Cardiac fibroblast (primary cell): Measurements from ENCODE around the gene TBC1D1.

Experiments used
- DNase-seq, 2 donors: peaks; one replicate each; pipeline versions ENCODE4 v3.0.0 to v3.0.0-alpha.2; 2010; ENCODE audit warnings: low read depth in 2 of 2
- H3K4me3 ChIP-seq, 2 donors: replicated peaks in 1 of 2; 1 replicate in 1 of 2; 2 replicates in 1 of 2; pipeline ENCODE4 v1.5.1; 2011; ENCODE audit warnings: low read depth in 2 of 2, low read length in 2 of 2, mild to moderate bottlenecking in 2 of 2, moderate library complexity in 1 of 2
- TF ChIP-seq, protein P1 (sequence below): IDR thresholded peaks from one replicate; pipeline ENCODE4 v1.5.1; 2011; ENCODE audit warnings: low read depth, mild to moderate bottlenecking, low read length, inconsistent platforms

The TBC1D1 gene

DNA sequence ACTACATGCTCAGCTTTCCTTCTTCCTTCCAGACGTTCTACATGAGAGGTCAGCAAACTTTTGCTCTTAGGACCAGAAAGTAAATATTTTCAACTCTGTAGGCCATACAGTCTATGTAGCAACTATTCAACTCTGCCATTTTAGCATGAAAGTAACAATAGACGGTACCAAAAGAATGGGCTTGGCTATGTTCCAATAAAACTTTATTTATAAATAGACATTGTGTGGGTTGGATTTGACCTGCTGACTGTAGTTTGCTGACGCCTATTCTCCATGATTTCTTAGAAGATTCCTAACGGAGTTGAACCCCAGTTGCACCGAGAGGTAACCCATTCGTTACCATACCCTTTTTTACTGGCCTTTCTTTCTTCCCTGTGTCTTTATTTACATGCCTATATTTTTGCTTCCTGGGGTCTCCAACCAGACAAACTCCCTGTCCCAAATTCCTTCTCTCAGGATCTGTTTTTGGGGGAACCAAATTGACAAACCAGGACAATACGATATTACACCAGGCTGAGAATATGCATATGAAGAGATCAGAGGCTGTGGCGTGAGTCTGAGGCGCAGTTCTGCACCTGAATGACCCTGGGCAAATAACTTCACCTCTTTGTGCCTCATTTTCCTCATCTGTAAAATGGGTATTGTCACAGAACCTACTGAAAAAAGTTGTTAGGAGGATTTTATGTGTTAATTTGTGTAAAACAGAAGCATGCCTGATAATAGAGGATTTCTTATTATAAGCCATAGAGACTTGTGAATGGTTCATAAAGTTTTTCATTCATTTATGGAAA, 58.9 kb downstream of the TBC1D1 start:
- TF ChIP-seq, protein P1, sequence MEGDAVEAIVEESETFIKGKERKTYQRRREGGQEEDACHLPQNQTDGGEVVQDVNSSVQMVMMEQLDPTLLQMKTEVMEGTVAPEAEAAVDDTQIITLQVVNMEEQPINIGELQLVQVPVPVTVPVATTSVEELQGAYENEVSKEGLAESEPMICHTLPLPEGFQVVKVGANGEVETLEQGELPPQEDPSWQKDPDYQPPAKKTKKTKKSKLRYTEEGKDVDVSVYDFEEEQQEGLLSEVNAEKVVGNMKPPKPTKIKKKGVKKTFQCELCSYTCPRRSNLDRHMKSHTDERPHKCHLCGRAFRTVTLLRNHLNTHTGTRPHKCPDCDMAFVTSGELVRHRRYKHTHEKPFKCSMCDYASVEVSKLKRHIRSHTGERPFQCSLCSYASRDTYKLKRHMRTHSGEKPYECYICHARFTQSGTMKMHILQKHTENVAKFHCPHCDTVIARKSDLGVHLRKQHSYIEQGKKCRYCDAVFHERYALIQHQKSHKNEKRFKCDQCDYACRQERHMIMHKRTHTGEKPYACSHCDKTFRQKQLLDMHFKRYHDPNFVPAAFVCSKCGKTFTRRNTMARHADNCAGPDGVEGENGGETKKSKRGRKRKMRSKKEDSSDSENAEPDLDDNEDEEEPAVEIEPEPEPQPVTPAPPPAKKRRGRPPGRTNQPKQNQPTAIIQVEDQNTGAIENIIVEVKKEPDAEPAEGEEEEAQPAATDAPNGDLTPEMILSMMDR: no peak
- H3K4me3 ChIP-seq: no peak overlapping the region
- no peak for DNase-seq

DNA sequence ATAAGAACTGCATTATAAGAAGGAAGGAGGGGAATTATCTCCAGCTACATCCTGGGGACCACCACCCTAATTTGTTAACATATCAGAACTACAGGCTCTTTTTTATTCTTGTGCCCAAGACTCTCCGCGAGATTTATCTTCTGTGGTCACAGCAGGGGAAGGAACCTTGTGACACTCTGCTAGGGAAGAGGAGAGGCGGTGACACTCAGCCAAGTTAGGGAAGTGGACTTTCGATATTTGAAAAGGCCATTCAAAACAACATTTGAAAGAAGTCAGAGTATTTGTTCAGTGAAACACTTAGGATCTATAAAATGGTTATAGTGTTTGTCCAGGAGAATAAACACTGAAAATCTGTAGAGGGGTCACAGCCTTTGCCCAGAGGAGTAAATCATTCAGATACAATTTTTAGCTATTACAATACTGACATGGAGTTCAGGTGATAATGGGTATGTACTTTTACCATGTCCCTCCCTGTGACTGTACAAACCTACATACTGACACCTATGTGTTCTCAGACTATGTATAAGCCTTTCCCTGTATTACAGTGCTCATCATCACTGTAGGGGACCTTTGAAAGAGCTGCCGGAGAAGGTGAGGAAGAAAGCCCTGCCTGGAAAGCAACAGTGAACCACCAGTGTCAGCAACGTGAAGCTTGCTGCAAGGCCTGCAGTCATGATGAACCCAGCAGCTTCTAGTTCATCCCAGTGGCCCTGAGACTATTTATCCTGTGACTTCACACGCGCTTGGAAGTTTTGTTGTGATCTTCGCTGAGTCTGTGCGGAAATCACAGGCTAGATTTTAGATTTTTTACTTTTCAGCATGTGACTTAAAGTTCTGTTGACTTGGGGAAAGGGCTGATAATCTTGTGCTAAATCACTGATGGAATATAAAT, 60.8 kb downstream of the TBC1D1 start:
- H3K4me3 ChIP-seq: no peak overlapping the region
- DNase-seq: no peak
- TF ChIP-seq, protein P1: no peak

DNA sequence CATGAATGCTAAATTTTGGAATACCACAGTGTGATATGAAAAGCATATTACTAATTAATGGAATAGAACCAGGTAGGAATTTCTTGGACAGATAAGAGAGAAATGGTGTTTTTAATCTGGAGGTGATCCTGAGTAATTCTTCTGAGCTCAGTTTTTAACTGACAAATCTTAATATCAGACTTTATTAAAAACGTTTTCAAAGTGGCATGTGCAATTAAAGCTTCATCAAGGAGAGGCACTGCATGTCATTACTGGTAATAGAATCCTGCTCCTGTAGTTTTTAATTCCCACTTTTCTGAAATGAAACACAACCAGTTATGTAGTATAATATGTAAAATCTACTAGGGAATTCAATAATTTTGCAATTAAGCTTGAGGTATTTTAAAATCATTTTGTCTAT, 62.3 kb downstream of the TBC1D1 start:
- no peak for DNase-seq
- TF ChIP-seq, protein P1: no peak
- no peak overlapping the region for H3K4me3 ChIP-seq

DNA sequence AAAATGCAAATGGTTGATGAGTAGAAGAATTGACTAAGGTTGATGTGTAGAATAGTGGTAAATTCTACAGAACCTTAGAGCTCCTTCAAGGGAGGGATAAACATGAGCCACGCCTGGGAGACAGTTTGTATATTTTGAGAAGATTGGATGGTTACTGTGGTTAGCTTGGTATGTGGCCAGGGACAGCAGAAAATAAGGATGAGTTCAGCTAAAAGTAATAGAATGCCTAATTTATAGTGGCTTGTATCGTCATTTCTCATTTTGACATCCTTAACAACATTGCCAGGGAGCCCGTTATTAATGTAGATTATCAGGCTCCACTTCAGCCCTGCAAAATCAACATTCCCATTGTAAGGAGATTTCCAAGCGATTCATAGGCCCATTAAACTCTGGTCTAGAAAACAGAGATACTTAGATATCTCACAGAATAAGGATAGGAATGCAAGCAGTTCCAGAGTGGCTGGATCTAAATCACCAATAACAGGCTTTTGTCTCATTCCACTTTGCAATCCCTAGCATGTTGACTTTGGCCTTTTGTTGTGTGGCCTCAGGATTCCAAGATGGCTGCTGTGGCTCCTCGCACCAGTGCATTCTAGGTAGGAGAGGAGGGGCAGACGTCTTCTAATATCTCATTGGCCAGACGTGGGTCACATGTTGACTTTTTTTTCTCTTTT, 62.9 kb downstream of the TBC1D1 start:
- H3K4me3 ChIP-seq: no peak overlapping the region
- DNase-seq: peak; percentile 22 to 31
- TF ChIP-seq, protein P1: no peak

DNA sequence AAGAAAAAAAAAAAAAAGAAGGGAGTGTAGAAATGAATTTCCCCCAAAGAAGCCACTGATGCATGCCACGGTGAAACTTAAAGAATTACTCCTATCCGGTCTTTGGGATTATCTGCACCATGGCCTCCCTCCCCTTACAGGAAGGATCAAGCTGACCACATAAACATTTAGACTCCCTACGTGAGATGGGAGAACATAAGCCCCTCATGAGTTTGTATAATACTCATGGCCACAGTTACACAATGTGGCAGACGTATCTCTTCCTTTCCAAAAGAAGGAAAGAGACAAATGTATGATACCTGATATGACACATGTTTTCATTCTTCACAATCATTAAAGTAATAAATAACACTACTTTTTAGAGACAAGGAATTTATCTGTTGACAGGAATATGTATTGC, 66.1 kb downstream of the TBC1D1 start:
- no peak overlapping the region for H3K4me3 ChIP-seq
- no peak for DNase-seq
- TF ChIP-seq, protein P1: no peak

DNA sequence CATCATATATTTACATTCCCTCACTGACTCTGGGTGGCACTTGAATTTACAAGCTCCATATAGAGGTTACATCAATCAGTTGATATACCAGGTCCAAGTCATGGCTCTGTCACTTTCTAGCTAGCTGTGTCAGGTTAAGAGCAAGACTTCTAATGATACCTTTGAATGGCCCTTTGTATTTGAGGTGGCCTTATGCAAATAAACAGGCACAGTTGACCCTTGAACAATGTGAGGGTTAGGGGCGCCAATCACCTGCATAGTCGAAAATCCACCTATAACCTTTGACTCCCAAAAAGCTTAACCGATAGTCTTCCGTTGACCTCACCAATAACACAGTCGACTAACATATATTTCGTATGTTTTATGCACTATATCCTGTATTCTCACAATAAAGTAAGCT, 68.0 kb downstream of the TBC1D1 start:
- H3K4me3 ChIP-seq: no peak overlapping the region
- TF ChIP-seq, protein P1: no peak
- DNase-seq: no peak
